ENCODE data around the gene CERS6.
"Not testable (repeated sequence)": the region's sequence is repeated elsewhere in the genome, so short reads cannot be mapped to it uniquely, and the experiment has no call there.

The CERS6 gene

DNA sequence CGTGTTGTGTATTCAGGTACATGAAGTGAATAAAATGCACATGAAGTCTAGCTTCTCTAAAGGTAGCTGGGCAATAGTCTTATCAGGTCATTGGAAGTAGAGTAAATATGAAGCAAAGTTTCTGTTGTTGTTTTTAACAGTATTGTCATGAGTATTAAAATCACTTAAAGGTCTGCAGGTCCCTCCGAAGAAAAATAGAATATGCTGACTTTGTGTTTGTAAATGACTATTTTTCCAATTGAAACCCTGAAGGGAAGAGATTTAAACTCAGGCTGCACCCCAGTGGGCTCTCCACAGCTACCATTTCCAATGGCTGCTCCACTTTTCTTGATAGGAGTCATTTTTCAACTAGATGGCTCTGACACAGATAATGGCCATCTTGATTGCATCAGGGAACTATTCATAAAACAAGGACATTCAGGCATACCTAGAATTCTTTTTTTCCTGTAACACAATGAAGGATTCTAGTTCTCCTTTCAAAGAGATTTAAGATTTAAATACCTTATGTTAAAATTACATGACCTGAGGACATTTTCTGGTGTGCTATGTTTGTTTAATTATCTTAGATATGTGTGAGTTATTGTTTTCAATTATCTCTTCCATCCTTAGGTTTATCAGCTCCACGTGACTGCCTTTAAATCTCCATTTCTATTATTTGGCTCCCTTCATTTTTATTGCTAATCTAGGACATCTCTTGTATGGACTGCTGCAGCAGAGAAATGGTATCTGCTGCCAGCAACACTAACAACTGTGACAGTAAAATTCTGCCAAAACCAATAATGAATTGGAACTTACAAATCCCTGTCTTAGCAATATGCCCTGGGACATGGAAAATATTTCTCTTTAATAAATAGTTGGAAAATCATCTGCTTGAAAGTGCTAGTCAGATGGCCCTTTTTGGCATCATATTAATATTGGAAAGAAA is 197.2 kb downstream of the CERS6 start:
- TF ChIP-seq, protein P1, sequence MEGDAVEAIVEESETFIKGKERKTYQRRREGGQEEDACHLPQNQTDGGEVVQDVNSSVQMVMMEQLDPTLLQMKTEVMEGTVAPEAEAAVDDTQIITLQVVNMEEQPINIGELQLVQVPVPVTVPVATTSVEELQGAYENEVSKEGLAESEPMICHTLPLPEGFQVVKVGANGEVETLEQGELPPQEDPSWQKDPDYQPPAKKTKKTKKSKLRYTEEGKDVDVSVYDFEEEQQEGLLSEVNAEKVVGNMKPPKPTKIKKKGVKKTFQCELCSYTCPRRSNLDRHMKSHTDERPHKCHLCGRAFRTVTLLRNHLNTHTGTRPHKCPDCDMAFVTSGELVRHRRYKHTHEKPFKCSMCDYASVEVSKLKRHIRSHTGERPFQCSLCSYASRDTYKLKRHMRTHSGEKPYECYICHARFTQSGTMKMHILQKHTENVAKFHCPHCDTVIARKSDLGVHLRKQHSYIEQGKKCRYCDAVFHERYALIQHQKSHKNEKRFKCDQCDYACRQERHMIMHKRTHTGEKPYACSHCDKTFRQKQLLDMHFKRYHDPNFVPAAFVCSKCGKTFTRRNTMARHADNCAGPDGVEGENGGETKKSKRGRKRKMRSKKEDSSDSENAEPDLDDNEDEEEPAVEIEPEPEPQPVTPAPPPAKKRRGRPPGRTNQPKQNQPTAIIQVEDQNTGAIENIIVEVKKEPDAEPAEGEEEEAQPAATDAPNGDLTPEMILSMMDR (IDR thresholded peaks at IDR 0.05; ENCODE audit: low read depth, low read length, missing control alignments), result no peak
- no peak for DNase-seq (ENCODE audit: extremely low read depth, low read depth)

DNA sequence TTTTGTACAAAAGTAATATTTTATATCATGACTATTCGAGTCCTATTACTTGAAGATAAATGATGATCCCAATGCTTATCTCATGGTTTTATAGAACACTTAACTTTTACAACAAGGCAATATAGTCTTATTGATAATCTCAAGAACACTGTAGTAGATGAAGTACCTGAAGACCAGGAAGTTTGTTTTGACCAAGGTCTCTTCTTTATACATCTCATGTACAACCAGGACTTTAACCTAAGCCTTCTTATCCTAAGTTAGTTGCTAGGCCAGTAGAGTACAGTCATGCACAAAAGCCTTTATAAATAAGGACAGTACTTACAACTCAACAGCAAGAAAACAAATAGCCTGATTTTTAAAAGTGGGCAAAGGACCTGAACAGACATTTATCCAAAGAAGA is 198.6 kb downstream of the CERS6 start:
- TF ChIP-seq, protein P1 (IDR thresholded peaks at IDR 0.05; ENCODE audit: low read depth, low read length, missing control alignments), result no peak
- no peak for DNase-seq (ENCODE audit: extremely low read depth, low read depth)
- no peak overlapping the region for H3K4me3 ChIP-seq (replicated peaks; ENCODE audit: low read depth, low read length)

More for the DNA sequence above, 197.2 kb downstream of the CERS6 start:
- H3K4me3 ChIP-seq (replicated peaks; ENCODE audit: low read depth, low read length), result no peak overlapping the region

- TF ChIP-seq, protein P1 (IDR thresholded peaks at IDR 0.05; ENCODE audit: low read depth, low read length, missing control alignments), result no peak
- no peak for DNase-seq (ENCODE audit: extremely low read depth, low read depth)
- no peak overlapping the region for H3K4me3 ChIP-seq (replicated peaks; ENCODE audit: low read depth, low read length)
These were observed 199.1 kb downstream of the CERS6 start for GRCh38 chr2:168655207-168655606.

- not testable (repeated sequence) for H3K4me3 ChIP-seq (replicated peaks; ENCODE audit: low read depth, low read length); DNase-seq (ENCODE audit: extremely low read depth, low read depth)
These were observed 201.3 kb downstream of the CERS6 start for GRCh38 chr2:168657378-168657777.

DNA sequence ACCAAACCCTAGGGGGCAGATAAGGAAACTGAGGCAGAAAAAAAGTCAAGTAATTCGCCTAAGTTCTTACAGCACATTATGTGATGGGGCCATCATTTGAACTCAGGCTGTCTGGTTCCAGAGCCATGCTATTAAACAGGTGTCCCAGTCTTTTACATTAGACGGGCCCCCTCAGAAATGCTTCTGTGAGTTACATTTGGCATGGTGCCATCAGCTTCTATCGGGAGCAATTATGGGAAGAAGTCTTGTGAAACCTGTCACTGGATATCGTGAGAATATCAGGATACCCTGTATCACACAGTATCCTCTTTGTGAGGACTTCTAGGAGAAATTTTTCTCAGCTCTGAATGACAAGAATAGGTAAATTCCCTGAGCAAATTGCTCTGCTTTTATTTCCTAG is 202.6 kb downstream of the CERS6 start:
- no peak for DNase-seq (ENCODE audit: extremely low read depth, low read depth)
- no peak overlapping the region for H3K4me3 ChIP-seq (replicated peaks; ENCODE audit: low read depth, low read length)
- TF ChIP-seq, protein P1 (IDR thresholded peaks at IDR 0.05; ENCODE audit: low read depth, low read length, missing control alignments), result no peak

GRCh38 chr2:168660870-168661862 is 205.1 kb downstream of the CERS6 start:
- no peak for DNase-seq (ENCODE audit: extremely low read depth, low read depth)
- no peak overlapping the region for H3K4me3 ChIP-seq (replicated peaks; ENCODE audit: low read depth, low read length)
- TF ChIP-seq, protein P1 (IDR thresholded peaks at IDR 0.05; ENCODE audit: low read depth, low read length, missing control alignments), result no peak

GRCh38 chr2:168661863-168662256 is 205.8 kb downstream of the CERS6 start:
- H3K4me3 ChIP-seq (replicated peaks; ENCODE audit: low read depth, low read length), result no peak overlapping the region
- DNase-seq (ENCODE audit: extremely low read depth, low read depth), result no peak
- TF ChIP-seq, protein P1 (IDR thresholded peaks at IDR 0.05; ENCODE audit: low read depth, low read length, missing control alignments), result no peak
